ENCODE results near the gene C2orf92.

Gene C2orf92

DNA sequence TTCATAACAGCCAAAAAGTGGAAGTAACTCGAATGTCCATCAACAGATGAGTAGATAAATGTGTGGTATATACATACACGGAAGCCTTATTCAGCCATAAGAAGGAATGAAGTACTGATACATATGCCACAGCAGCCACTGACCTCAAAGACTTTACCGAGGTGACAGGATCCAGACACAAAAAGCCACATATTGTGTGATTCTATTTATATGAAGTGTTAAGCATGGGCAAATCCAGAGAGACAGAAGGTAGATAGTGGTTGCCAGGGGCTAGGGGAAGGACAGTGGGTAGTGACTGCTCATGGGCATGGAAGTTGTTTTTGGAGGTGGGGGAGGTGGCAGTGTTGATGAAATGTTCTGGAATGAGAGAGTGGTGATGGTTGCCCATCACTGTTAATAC, 77.8 kb downstream of the C2orf92 start:
- Histone ChIP-seq H3K27me3 (no peaks in the 10 kb centered on the region), H3K4me1 (ENCODE audit: control insufficient read depth in 1 of 2, insufficient read depth in 1 of 2, low read depth in 1 of 2, low read length in 1 of 2) (peaks cover 0 to 5% of the 10 kb centered on the region in 2 experiments), H3K9me3 (no peaks in the 10 kb centered on the region), H3K27ac (no peak overlapping the region), H3K36me3 (peaks cover 33% of the 10 kb centered on the region), H3K4me3 (ENCODE audit: low read depth in 1 of 2, low read length in 1 of 2) (no peak overlapping the region)
- TF ChIP-seq, protein P1, sequence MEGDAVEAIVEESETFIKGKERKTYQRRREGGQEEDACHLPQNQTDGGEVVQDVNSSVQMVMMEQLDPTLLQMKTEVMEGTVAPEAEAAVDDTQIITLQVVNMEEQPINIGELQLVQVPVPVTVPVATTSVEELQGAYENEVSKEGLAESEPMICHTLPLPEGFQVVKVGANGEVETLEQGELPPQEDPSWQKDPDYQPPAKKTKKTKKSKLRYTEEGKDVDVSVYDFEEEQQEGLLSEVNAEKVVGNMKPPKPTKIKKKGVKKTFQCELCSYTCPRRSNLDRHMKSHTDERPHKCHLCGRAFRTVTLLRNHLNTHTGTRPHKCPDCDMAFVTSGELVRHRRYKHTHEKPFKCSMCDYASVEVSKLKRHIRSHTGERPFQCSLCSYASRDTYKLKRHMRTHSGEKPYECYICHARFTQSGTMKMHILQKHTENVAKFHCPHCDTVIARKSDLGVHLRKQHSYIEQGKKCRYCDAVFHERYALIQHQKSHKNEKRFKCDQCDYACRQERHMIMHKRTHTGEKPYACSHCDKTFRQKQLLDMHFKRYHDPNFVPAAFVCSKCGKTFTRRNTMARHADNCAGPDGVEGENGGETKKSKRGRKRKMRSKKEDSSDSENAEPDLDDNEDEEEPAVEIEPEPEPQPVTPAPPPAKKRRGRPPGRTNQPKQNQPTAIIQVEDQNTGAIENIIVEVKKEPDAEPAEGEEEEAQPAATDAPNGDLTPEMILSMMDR (IDR thresholded peaks at IDR 0.05): no peak

DNA sequence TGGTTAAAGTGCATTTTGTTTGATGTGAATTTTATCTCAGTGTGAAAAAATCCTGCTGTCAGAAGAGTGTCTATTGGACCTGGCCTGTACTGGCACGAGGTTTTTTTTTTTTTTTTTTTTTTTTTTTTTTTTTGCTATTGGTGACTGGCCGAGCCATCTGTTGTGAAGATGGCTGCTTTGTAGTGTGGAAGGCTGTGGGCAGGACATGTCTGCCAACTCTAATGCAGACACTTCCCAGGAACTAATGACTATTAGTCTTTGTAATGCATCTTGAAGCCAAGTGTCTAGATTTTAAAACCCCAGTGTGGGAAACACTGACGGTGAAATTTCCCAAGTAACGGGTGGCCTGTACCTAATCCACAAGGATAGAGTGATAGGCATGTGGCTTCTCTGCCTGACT, 78.2 kb downstream of the C2orf92 start:
- peaks cover 37% of the 10 kb centered on the region for H3K36me3 ChIP-seq
- no peaks in the 10 kb centered on the region for H3K27me3 ChIP-seq
- no peaks in the 10 kb centered on the region for H3K9me3 ChIP-seq
- H3K4me1 ChIP-seq (ENCODE audit: control insufficient read depth in 1 of 2, insufficient read depth in 1 of 2, low read depth in 1 of 2, low read length in 1 of 2): peaks cover 0 to 5% of the 10 kb centered on the region in 2 experiments
- TF ChIP-seq, protein P1 (IDR thresholded peaks at IDR 0.05): no peak
- no peak overlapping the region for H3K4me3 ChIP-seq (ENCODE audit: low read depth in 1 of 2, low read length in 1 of 2)
- no peak overlapping the region for H3K27ac ChIP-seq

DNA sequence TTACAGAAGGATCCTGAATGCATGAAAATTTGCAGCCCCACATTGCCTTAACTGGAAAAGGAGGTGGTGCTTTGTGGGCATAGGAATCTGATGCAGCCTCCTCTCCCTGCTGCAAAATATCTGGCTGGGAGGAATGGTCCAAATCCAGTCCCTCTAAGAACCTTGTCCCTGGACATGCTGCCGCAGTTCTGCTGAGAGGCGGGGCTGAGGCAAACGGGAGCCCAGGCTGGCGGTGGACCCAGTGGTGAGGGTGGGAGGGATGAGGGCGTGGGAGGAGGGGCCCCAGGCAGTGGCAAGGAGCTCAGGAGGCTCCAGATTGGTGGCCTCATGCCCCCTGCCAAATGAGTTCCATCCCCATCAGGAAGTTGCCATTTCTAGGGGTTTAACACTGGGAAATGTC, 80.1 kb downstream of the C2orf92 start:
- TF ChIP-seq, protein P1 (IDR thresholded peaks at IDR 0.05): no peak
- Histone ChIP-seq H3K4me1 (ENCODE audit: control insufficient read depth in 1 of 2, insufficient read depth in 1 of 2, low read depth in 1 of 2, low read length in 1 of 2) (peaks cover 0 to 5% of the 10 kb centered on the region in 2 experiments), H3K9me3 (no peaks in the 10 kb centered on the region), H3K4me3 (ENCODE audit: low read depth in 1 of 2, low read length in 1 of 2) (no peak overlapping the region), H3K36me3 (peaks cover 38% of the 10 kb centered on the region), H3K27ac (no peak overlapping the region), H3K27me3 (no peaks in the 10 kb centered on the region)

GRCh38 chr2:97750017-97750416, 80.5 kb downstream of the C2orf92 start:
- H3K27me3 ChIP-seq: no peaks in the 10 kb centered on the region
- peaks cover 0 to 5% of the 10 kb centered on the region in 2 experiments for H3K4me1 ChIP-seq (ENCODE audit: control insufficient read depth in 1 of 2, insufficient read depth in 1 of 2, low read depth in 1 of 2, low read length in 1 of 2)
- H3K36me3 ChIP-seq: peaks cover 42% of the 10 kb centered on the region
- H3K9me3 ChIP-seq: no peaks in the 10 kb centered on the region
- no peak overlapping the region for H3K4me3 ChIP-seq (ENCODE audit: low read depth in 1 of 2, low read length in 1 of 2)
- H3K27ac ChIP-seq: no peak overlapping the region
- TF ChIP-seq, protein P1 (IDR thresholded peaks at IDR 0.05): no peak

GRCh38 chr2:97751752-97752151, 82.2 kb downstream of the C2orf92 start:
- H3K9me3 ChIP-seq: peaks cover under 1% of the 10 kb centered on the region

More at GRCh38 chr2:97751752-97752151, 82.2 kb downstream of the C2orf92 start:
- TF ChIP-seq, protein P1 (IDR thresholded peaks at IDR 0.05): no peak
- Histone ChIP-seq H3K4me3 (ENCODE audit: low read depth in 1 of 2, low read length in 1 of 2) (no peak overlapping the region), H3K27ac (no peak overlapping the region), H3K36me3 (peaks cover 60% of the 10 kb centered on the region), H3K4me1 (ENCODE audit: control insufficient read depth in 1 of 2, insufficient read depth in 1 of 2, low read depth in 1 of 2, low read length in 1 of 2) (peaks cover 0 to 5% of the 10 kb centered on the region in 2 experiments), H3K27me3 (no peaks in the 10 kb centered on the region)
